LNCaP clone FGC (cell line): ENCODE results near the gene LRP1-AS.
A peak's percentile ranks its signal among the peaks of the same experiment; 100 is the strongest.

Source experiments
- DNase-seq: peaks from one replicate; pipeline ENCODE4 v3.0.0-alpha.2; 2011; ENCODE audit warnings: low read depth
- H3K4me3 ChIP-seq: 2 replicates; pipeline ENCODE4 v1.5.1; 2011; ENCODE audit warnings: mild to moderate bottlenecking, low read depth, low read length, control low read depth
- CTCF ChIP-seq: IDR thresholded peaks from 2 replicates; pipeline ENCODE4 v1.5.1; 2012; ENCODE audit warnings: mild to moderate bottlenecking; ENCODE audit not compliant: control insufficient read depth, insufficient read depth; ENCODE audit errors: extremely low read depth

Gene LRP1-AS

GRCh38 chr12:57131896-57132744 lies 15.3 kb downstream of the LRP1-AS start:
- no peak overlapping the region for H3K4me3 ChIP-seq
- TF ChIP-seq CTCF = no peak
- DNase-seq = no peak

DNA sequence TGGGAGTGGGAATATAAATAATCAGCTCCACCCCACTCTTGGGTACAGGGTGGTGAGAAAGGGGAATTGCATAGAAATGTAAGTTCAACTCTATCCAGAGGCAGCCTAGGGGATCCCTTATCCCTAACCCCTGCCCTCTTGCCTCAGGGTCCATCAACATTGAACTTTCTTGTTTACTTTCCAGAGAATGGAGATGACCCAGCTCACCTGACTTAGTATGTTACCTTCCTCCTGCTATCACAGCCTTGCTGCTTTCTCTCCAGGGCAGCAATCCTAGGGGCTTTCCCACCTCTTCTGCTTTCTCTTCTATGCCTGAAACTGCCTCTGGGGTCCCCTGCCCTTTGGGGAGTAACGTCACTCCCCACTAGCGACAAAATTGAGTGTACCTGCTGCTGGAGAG lies 16.5 kb downstream of the LRP1-AS start:
- H3K4me3 ChIP-seq = no peak overlapping the region
- TF ChIP-seq CTCF = no peak
- no peak for DNase-seq

GRCh38 chr12:57129889-57130288 lies 17.5 kb downstream of the LRP1-AS start:
- H3K4me3 ChIP-seq = no peak overlapping the region
- TF ChIP-seq CTCF = no peak
- DNase-seq = no peak

GRCh38 chr12:57129321-57129842 lies 18.0 kb downstream of the LRP1-AS start:
- no peak overlapping the region for H3K4me3 ChIP-seq

DNA sequence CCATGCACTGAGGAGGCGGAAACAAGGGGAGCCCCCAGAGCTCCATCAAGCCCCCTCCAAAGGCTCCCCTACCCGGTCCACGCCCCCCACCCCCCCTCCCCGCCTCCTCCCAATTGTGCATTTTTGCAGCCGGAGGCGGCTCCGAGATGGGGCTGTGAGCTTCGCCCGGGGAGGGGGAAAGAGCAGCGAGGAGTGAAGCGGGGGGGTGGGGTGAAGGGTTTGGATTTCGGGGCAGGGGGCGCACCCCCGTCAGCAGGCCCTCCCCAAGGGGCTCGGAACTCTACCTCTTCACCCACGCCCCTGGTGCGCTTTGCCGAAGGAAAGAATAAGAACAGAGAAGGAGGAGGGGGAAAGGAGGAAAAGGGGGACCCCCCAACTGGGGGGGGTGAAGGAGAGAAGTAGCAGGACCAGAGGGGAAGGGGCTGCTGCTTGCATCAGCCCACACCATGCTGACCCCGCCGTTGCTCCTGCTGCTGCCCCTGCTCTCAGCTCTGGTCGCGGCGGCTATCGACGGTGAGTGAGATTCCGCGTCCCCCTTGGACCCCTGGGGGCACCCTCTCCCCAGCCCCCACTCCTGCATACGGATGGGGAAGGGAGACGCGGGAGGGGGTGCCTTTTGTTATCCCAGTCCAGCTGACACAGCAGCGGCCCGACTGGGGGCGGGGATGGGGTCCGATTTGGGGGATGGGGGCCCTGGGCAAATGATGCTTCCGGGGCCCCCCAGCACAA lies 18.7 kb downstream of the LRP1-AS start:
- DNase-seq = no peak
- peak overlapping the region; percentile 88 for H3K4me3 ChIP-seq
- no peak for TF ChIP-seq CTCF

More at GRCh38 chr12:57129321-57129842, 18.0 kb downstream of the LRP1-AS start:
- no peak for TF ChIP-seq CTCF
- DNase-seq = no peak

- H3K4me3 ChIP-seq = peak within 1 kb of the TSS; percentile 88
- TF ChIP-seq CTCF = no peak
- DNase-seq = peak; percentile 65
Observed at GRCh38 chr12:57127726-57128518, 19.5 kb downstream of the LRP1-AS start, which contains the start of gene LRP1. Gene LRP1, plus strand, starts transcription at chr12:57128483. Its CDS starts 482 bp downstream, at chr12:57128965.
